ENCODE measurements around the gene HECW1.

GRCh38 chr7:43476896-43477295, 364.4 kb downstream of the HECW1 start:
- TF ChIP-seq, protein P1, sequence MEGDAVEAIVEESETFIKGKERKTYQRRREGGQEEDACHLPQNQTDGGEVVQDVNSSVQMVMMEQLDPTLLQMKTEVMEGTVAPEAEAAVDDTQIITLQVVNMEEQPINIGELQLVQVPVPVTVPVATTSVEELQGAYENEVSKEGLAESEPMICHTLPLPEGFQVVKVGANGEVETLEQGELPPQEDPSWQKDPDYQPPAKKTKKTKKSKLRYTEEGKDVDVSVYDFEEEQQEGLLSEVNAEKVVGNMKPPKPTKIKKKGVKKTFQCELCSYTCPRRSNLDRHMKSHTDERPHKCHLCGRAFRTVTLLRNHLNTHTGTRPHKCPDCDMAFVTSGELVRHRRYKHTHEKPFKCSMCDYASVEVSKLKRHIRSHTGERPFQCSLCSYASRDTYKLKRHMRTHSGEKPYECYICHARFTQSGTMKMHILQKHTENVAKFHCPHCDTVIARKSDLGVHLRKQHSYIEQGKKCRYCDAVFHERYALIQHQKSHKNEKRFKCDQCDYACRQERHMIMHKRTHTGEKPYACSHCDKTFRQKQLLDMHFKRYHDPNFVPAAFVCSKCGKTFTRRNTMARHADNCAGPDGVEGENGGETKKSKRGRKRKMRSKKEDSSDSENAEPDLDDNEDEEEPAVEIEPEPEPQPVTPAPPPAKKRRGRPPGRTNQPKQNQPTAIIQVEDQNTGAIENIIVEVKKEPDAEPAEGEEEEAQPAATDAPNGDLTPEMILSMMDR (IDR thresholded peaks at IDR 0.05; ENCODE audit: low read depth, low read length, missing input control) = no peak
- TF ChIP-seq YY1 (IDR thresholded peaks at IDR 0.05) = no peak
- TF ChIP-seq MAX (IDR thresholded peaks at IDR 0.05) = no peak
- TF ChIP-seq RAD21 (IDR thresholded peaks at IDR 0.05) = no peak
- TF ChIP-seq TAF1 (conservative IDR thresholded peaks at IDR 0.05) = no peak
